ENCODE data around the gene FOXP2.

FOXP2 gene

DNA sequence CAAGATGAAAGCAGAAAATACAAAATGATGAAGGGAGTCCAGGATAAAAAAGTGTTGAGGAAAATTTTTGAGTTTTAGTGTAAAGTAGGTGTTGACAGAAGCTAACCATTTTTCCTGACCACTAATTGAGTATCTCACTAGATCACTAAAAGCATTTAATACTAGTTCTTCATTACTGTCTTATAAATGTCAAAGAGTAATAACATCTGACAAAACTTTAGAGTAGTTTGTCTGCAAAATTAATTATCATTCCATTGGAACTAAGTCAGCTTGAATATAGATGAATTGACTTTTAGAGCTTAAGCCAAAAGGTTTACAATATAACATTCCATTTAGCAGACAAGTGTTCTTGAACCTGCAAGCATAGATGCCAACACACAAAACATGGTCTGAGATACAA, 232.9 kb downstream of the FOXP2 start:
- Histone ChIP-seq H3K27me3 (ENCODE audit: control insufficient read depth, insufficient read depth, low read length, poor library complexity, severe bottlenecking) (no peaks in the 10 kb centered on the region), H3K9me3 (ENCODE audit: control insufficient read depth, low read length) (no peaks in the 10 kb centered on the region), H3K4me1 (ENCODE audit: control insufficient read depth, insufficient read depth, low read length) (no peaks in the 10 kb centered on the region), H3K4me3 (ENCODE audit: insufficient read depth, low read depth, low read length) (no peak overlapping the region), H3K27ac (ENCODE audit: insufficient read depth, low read depth, low read length, poor library complexity, severe bottlenecking) (no peak overlapping the region), H3K36me3 (ENCODE audit: control insufficient read depth, insufficient read depth, low read length) (no peaks in the 10 kb centered on the region)

DNA sequence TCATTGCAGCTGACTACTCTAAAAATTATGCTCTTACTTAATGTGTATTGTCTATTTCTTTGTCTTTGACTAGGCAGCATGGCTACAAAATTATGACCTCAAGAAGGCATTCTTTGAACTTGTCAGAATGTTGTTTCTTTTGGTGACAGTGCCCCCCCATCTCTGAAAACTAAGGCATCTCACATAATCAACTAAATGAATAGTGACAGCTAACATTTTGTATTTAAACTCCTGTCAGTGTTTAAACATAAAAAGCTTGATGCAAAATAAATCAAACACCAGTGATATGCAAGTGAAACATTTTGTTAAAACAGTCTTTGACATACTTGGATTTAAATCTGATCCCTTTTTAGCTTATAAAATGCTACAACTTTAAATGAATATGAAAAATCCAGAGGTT, 233.5 kb downstream of the FOXP2 start:
- Histone ChIP-seq H3K9me3 (ENCODE audit: control insufficient read depth, low read length) (no peaks in the 10 kb centered on the region), H3K4me3 (ENCODE audit: insufficient read depth, low read depth, low read length) (no peak overlapping the region), H3K27ac (ENCODE audit: insufficient read depth, low read depth, low read length, poor library complexity, severe bottlenecking) (no peak overlapping the region), H3K4me1 (ENCODE audit: control insufficient read depth, insufficient read depth, low read length) (no peaks in the 10 kb centered on the region), H3K36me3 (ENCODE audit: control insufficient read depth, insufficient read depth, low read length) (no peaks in the 10 kb centered on the region), H3K27me3 (ENCODE audit: control insufficient read depth, insufficient read depth, low read length, poor library complexity, severe bottlenecking) (no peaks in the 10 kb centered on the region)

DNA sequence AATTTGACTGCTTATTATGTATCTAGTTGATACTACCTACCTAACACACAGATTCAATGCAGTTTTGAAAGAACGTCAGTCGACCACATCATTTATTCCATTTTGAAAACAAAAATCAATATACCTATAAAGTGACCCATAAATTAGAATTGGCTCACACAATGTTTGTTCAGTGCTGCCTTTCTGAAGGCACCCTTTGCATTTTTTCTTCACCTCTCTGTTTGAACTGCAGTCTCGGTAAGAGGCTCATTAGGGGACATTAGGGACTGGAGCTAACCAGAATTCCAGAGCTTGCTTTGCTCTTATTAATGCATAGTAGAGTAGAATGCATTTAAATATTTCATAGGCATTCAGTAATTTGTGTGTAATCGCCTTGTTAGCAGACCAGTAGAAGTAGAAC, 234.1 kb downstream of the FOXP2 start:
- H3K27ac ChIP-seq (ENCODE audit: insufficient read depth, low read depth, low read length, poor library complexity, severe bottlenecking), result no peak overlapping the region
- no peaks in the 10 kb centered on the region for H3K27me3 ChIP-seq (ENCODE audit: control insufficient read depth, insufficient read depth, low read length, poor library complexity, severe bottlenecking)
- WGBS, 2 experiments, result 93 to 95% methylated on average over 4 of the region's 4 CpGs
- H3K4me3 ChIP-seq (ENCODE audit: insufficient read depth, low read depth, low read length), result no peak overlapping the region
- H3K4me1 ChIP-seq (ENCODE audit: control insufficient read depth, insufficient read depth, low read length), result no peaks in the 10 kb centered on the region
- H3K9me3 ChIP-seq (ENCODE audit: control insufficient read depth, low read length), result no peaks in the 10 kb centered on the region
- no peaks in the 10 kb centered on the region for H3K36me3 ChIP-seq (ENCODE audit: control insufficient read depth, insufficient read depth, low read length)

DNA sequence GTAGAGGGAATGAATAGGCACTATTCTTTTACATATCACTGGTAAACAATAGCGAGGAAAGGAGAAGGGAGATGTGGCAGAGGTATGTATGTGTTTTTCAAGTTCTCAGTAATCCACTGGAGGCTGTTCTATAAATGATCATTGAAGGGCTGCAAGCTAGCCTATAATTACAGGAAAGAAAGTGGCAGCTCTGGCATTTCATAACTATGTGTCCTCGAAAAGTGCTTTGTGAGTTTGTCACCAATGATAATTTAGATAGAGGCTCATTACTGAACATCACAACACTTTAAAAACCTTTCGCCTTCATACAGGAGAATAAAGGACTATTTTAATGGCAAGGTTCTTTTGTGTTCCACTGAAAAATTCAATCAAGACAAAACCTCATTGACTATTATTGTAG, 235.1 kb downstream of the FOXP2 start:
- Histone ChIP-seq H3K36me3 (ENCODE audit: control insufficient read depth, insufficient read depth, low read length) (no peaks in the 10 kb centered on the region), H3K27ac (ENCODE audit: insufficient read depth, low read depth, low read length, poor library complexity, severe bottlenecking) (no peak overlapping the region), H3K4me3 (ENCODE audit: insufficient read depth, low read depth, low read length) (no peak overlapping the region), H3K9me3 (ENCODE audit: control insufficient read depth, low read length) (no peaks in the 10 kb centered on the region), H3K27me3 (ENCODE audit: control insufficient read depth, insufficient read depth, low read length, poor library complexity, severe bottlenecking) (no peaks in the 10 kb centered on the region), H3K4me1 (ENCODE audit: control insufficient read depth, insufficient read depth, low read length) (no peaks in the 10 kb centered on the region)
- 69 to 93% methylated on average over 1 to 3 of the region's 3 CpGs for WGBS, 2 experiments

DNA sequence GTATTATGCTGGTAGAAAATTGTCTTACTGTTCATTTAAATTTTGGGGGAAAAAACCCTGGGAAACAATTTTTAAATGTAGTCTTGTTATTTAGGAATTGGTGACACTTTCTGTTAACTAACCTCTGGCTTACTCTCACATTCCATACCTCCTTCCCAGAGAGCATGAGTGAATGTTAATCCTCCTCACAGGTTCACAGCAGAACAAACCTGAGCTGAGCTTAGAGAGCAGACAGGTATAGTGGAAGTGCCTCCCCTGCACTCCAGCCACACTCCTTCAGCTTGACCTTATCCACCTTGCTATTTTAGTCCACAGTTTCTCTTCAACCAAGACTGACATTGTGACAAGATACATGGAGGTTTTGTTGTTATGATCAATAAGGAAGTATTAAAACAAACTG, 235.9 kb downstream of the FOXP2 start:
- Histone ChIP-seq H3K4me3 (ENCODE audit: insufficient read depth, low read depth, low read length) (no peak overlapping the region), H3K4me1 (ENCODE audit: control insufficient read depth, insufficient read depth, low read length) (no peaks in the 10 kb centered on the region), H3K9me3 (ENCODE audit: control insufficient read depth, low read length) (no peaks in the 10 kb centered on the region), H3K27ac (ENCODE audit: insufficient read depth, low read depth, low read length, poor library complexity, severe bottlenecking) (no peak overlapping the region), H3K36me3 (ENCODE audit: control insufficient read depth, insufficient read depth, low read length) (no peaks in the 10 kb centered on the region), H3K27me3 (ENCODE audit: control insufficient read depth, insufficient read depth, low read length, poor library complexity, severe bottlenecking) (no peaks in the 10 kb centered on the region)

DNA sequence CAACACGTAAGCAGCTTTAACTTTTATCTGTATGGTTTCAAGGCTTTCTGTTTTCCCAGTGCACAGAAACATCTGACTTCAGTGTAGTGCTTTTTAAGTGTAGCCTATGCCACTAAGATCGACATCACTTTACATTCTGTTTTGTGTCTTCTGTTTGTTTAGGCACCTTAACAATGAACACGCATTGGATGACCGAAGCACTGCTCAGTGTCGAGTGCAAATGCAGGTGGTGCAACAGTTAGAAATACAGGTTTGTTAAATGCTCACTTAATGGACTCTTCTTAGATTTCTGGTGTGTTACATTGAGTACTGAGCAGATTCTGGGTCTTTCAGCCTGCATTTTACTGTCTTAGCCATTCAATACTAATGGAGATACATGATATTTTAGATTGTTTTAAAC, 237.4 kb downstream of the FOXP2 start:
- H3K36me3 ChIP-seq (ENCODE audit: control insufficient read depth, insufficient read depth, low read length), result no peaks in the 10 kb centered on the region
- no peaks in the 10 kb centered on the region for H3K9me3 ChIP-seq (ENCODE audit: control insufficient read depth, low read length)
- no peaks in the 10 kb centered on the region for H3K4me1 ChIP-seq (ENCODE audit: control insufficient read depth, insufficient read depth, low read length)
- H3K27ac ChIP-seq (ENCODE audit: insufficient read depth, low read depth, low read length, poor library complexity, severe bottlenecking), result no peak overlapping the region
- H3K4me3 ChIP-seq (ENCODE audit: insufficient read depth, low read depth, low read length), result no peak overlapping the region
- no peaks in the 10 kb centered on the region for H3K27me3 ChIP-seq (ENCODE audit: control insufficient read depth, insufficient read depth, low read length, poor library complexity, severe bottlenecking)
- WGBS, 2 experiments, result 90% methylated on average over 5 of the region's 5 CpGs

DNA sequence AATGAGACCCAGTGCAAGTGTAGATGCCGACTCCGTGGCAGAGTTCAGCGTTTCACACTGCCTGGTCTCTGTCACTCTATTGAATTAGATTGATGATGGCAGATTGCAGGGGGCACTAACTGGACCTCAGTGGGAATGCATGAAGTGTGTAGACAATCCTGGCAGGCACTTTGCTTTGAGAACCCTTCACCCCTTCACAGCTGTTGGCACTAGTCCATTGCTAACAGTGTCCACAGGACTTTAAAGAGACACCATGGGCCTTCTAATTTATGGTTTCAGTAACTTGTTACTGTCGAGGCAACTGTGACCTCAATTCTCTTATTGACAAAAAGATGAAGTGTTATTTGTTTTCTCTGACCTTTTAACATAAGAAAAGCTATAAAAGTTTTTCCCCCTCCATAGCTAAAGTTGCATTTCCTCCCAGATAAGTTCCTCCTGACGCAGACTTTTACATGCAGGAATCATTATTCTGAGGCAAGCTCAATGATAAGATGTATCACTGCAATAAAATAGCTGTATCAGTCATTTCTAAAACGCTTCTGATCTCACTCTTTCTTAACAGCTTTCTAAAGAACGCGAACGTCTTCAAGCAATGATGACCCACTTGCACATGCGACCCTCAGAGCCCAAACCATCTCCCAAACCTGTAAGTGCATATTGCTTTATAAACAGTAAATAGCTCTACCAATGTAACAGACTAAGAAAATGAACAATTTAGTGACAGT, 238.9 kb downstream of the FOXP2 start:
- 80 to 84% methylated on average over 10 of the region's 10 CpGs for WGBS, 2 experiments
- Histone ChIP-seq H3K4me1 (ENCODE audit: control insufficient read depth, insufficient read depth, low read length) (no peaks in the 10 kb centered on the region), H3K36me3 (ENCODE audit: control insufficient read depth, insufficient read depth, low read length) (no peaks in the 10 kb centered on the region), H3K4me3 (ENCODE audit: insufficient read depth, low read depth, low read length) (no peak overlapping the region), H3K9me3 (ENCODE audit: control insufficient read depth, low read length) (no peaks in the 10 kb centered on the region), H3K27ac (ENCODE audit: insufficient read depth, low read depth, low read length, poor library complexity, severe bottlenecking) (no peak overlapping the region), H3K27me3 (ENCODE audit: control insufficient read depth, insufficient read depth, low read length, poor library complexity, severe bottlenecking) (no peaks in the 10 kb centered on the region)

DNA sequence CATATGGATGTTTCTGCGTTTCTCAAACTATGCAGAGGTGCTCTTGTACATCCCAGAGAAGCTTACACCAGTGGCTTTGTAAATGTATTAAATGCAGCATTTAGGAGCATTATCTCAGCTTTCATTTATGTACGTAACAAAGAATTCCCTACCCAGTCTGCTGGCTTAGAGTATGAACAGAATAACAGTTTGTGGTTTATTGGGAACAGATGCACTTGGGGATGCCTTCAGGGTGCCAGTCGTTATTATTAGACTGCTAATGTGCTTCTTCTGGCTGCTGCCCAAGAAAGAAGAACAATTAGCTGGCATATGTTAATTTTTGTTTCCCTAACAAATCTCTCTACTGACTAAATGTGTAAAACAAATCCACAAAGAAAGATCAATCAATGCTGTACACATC, 241.9 kb downstream of the FOXP2 start:
- H3K9me3 ChIP-seq (ENCODE audit: control insufficient read depth, low read length), result no peaks in the 10 kb centered on the region
- 84 to 85% methylated on average over 3 of the region's 3 CpGs for whole genome bisulfite sequencing, 2 experiments
- H3K4me3 ChIP-seq (ENCODE audit: insufficient read depth, low read depth, low read length), result no peak overlapping the region
- no peaks in the 10 kb centered on the region for H3K4me1 ChIP-seq (ENCODE audit: control insufficient read depth, insufficient read depth, low read length)
- H3K27me3 ChIP-seq (ENCODE audit: control insufficient read depth, insufficient read depth, low read length, poor library complexity, severe bottlenecking), result no peaks in the 10 kb centered on the region
- no peak overlapping the region for H3K27ac ChIP-seq (ENCODE audit: insufficient read depth, low read depth, low read length, poor library complexity, severe bottlenecking)
- H3K36me3 ChIP-seq (ENCODE audit: control insufficient read depth, insufficient read depth, low read length), result no peaks in the 10 kb centered on the region

DNA sequence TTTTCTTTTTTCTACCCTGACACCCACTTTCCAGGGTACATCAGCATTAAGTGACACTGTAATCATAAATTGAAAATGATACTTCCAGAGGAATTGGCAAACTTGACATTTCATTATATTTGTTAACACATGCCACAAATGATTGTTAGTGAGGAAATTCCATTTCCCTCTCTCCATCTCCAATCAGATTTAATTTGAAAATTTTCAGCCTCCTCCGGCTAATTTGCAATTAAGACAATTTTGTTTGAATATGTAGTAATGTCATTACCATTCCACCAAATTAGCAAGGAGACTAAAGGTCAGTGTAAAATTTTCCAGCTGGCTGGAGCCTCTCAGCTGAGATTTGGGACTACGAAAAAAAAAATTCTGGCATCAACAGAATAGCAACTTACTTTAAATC, 242.7 kb downstream of the FOXP2 start:
- Histone ChIP-seq H3K4me1 (ENCODE audit: control insufficient read depth, insufficient read depth, low read length) (no peaks in the 10 kb centered on the region), H3K9me3 (ENCODE audit: control insufficient read depth, low read length) (no peaks in the 10 kb centered on the region), H3K27me3 (ENCODE audit: control insufficient read depth, insufficient read depth, low read length, poor library complexity, severe bottlenecking) (no peaks in the 10 kb centered on the region), H3K36me3 (ENCODE audit: control insufficient read depth, insufficient read depth, low read length) (no peaks in the 10 kb centered on the region), H3K4me3 (ENCODE audit: insufficient read depth, low read depth, low read length) (no peak overlapping the region), H3K27ac (ENCODE audit: insufficient read depth, low read depth, low read length, poor library complexity, severe bottlenecking) (no peak overlapping the region)
- WGBS, 2 experiments, result 89% methylated on average over 1 of the region's 2 CpGs; no CpG with 5 or more reads in 1 of the 2 experiments

DNA sequence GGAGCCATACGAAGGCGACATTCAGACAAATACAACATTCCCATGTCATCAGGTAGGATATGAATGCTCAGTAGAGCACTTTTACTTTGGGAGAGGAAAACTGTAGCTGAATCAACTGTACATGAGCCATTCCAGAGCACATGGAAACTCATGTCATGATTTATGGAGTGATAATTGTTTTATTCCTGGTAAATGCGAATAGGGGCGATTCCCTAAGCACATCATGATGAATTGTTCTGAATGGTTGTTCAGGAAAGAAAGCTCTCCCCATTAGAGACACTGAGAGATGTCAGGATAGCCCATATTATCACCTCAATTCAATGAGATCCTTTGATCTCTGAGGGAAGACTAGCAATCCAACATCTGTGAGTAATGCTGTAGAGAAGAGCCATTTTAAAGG, 243.6 kb downstream of the FOXP2 start:
- Histone ChIP-seq H3K4me3 (ENCODE audit: insufficient read depth, low read depth, low read length) (no peak overlapping the region), H3K27ac (ENCODE audit: insufficient read depth, low read depth, low read length, poor library complexity, severe bottlenecking) (no peak overlapping the region), H3K9me3 (ENCODE audit: control insufficient read depth, low read length) (no peaks in the 10 kb centered on the region), H3K36me3 (ENCODE audit: control insufficient read depth, insufficient read depth, low read length) (no peaks in the 10 kb centered on the region), H3K27me3 (ENCODE audit: control insufficient read depth, insufficient read depth, low read length, poor library complexity, severe bottlenecking) (no peaks in the 10 kb centered on the region), H3K4me1 (ENCODE audit: control insufficient read depth, insufficient read depth, low read length) (no peaks in the 10 kb centered on the region)
- 88 to 96% methylated on average over 4 of the region's 4 CpGs for WGBS, 2 experiments

Measured in ectodermal cell (in vitro differentiated cells).